ENCODE data around the gene C1orf174. TPM values are rescaled to one million over a fixed set of nuclear protein-coding genes. Genes with fewer than 3 reads are reported as not detected.

The C1orf174 gene
- total RNA-seq, 1 donor from 2014 or later: 36.8 TPM

DNA sequence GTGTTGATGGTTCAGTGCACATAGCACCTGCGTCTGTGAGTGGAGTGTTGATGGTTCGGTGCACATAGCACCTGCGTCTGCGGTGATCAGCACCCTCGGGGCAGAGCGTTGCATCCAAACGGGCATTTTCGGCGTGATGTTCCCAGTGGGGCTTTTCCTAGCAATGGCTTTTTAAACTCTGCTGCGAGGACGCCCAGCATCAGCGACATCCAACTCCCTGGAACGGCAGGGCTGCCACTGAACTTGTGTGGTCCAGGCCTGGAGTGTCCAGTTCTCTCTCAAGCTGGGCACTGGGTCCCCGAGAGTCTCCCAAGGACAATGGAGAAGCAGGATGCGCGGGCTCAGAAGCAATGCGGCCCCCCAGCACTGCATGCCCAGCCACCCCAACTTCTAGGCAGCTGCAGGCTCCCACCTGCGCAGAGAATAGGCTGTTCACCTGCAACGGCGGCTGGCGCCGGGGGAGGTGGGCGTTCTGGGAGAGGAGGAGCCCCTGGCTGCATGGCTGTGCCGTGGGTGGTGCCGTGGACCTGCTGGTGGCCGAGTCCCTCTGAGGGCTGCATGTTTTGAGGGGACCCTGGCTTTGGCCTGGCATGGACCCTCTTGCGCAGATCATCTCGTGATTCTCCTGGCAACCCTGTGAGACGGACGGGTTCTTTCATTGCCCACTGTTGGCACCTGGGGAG, 10.1 kb upstream of the C1orf174 start:
- Mint-ChIP-seq H3K27ac (ENCODE audit: unreplicated experiment) (no peak overlapping the region), H3K36me3 (ENCODE audit: low read depth) (no peaks in the 10 kb centered on the region), H3K9me3 (no peaks in the 10 kb centered on the region), H3K4me1 (peaks cover 20% of the 10 kb centered on the region), H3K27me3 (ENCODE audit: low read depth) (peaks cover 21% of the 10 kb centered on the region), H3K4me3 (no peak overlapping the region)
- DNase-seq (ENCODE audit: low read depth, low spot score): no peak
- no peak for TF ChIP-seq CTCF (conservative IDR thresholded peaks at IDR 0.05)

DNA sequence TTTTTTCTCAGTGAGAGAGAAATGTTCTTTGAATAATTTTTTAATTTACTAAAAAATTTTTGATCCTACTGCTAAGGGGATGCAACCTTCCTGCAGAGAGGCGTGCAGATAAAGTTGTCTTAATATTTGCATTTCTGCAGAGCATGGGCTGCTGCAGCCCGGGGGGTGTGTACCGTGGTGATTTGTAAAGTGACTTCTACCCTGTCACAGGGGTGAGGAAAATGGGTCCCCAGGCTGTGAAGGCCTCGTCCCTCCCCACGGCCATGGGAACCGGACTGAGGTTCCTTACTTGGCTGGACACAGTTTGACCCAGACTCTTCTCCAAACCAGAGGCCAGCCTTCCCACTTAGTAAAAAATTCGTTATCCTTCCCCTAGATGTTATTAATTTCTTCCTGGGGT, 9.5 kb upstream of the C1orf174 start:
- H3K4me3 Mint-ChIP-seq: no peak overlapping the region
- H3K27ac Mint-ChIP-seq (ENCODE audit: unreplicated experiment): no peak overlapping the region
- no peaks in the 10 kb centered on the region for H3K36me3 Mint-ChIP-seq (ENCODE audit: low read depth)
- no peak for DNase-seq (ENCODE audit: low read depth, low spot score)
- peaks cover 21% of the 10 kb centered on the region for H3K27me3 Mint-ChIP-seq (ENCODE audit: low read depth)
- H3K4me1 Mint-ChIP-seq: peaks cover 20% of the 10 kb centered on the region
- no peak for TF ChIP-seq CTCF (conservative IDR thresholded peaks at IDR 0.05)
- H3K9me3 Mint-ChIP-seq: no peaks in the 10 kb centered on the region

DNA sequence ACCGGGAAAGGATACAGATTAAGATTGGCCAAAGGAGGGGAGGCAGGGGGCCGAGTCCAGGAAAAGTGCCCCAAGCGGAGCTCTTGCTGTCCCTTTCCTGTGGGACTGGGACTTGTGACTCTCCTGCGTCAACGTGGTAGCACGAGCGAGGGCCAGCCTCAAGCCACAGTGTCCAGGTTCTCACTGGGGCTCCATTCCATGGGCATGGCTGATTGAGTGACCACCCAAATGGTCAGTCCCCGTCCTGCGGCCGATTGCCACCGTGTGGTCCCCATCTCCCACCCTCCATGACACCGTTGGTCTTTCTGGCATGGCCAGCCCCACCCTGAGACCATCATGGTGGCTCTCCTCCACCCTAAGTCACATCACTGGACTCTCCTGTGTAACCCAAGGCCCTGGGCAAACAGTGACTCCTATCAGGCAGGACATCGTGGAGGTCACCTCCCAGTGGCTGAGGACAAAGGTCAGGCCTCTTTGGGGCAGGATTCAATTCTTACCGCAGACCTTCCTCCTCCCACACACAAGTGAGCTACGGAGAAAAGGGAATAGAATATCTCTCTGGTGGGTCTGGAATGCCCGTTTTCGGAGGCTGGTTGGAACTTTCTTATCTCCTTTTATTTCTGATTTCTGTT, 8.9 kb upstream of the C1orf174 start:
- DNase-seq (ENCODE audit: low read depth, low spot score): no peak
- H3K27me3 Mint-ChIP-seq (ENCODE audit: low read depth): peaks cover 21% of the 10 kb centered on the region
- no peak for TF ChIP-seq CTCF (conservative IDR thresholded peaks at IDR 0.05)
- no peaks in the 10 kb centered on the region for H3K9me3 Mint-ChIP-seq
- H3K36me3 Mint-ChIP-seq (ENCODE audit: low read depth): no peaks in the 10 kb centered on the region
- no peak overlapping the region for H3K4me3 Mint-ChIP-seq
- H3K4me1 Mint-ChIP-seq: peaks cover 20% of the 10 kb centered on the region
- no peak overlapping the region for H3K27ac Mint-ChIP-seq (ENCODE audit: unreplicated experiment)

DNA sequence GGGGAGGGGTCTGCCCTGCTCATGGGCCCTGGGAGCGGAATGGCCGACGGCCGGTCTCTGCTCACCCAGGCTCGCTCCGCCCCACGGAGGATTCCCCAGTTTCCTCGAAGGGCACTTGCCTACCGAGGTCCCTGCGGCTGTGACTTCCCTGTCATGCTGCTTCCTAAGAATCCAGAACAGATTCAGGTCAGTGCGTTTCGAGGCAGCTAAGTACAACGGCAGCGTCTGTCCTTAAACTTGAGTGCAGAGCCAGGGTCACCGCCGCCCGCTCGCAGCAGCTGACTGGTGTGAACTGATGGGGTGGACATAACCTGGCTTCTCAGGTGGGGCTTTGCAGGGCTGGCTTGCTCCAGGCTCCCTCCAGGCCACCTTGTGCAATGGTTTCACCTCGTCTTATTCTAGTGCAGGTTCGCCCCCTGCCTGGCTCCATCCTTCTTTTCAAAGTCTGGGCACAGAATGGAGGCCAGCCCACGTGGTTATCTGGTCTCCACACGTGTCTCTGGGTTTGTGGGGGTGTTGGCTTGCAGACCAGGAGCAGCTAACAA, 7.6 kb upstream of the C1orf174 start:
- no peak overlapping the region for H3K27ac Mint-ChIP-seq (ENCODE audit: unreplicated experiment)
- no peak overlapping the region for H3K4me3 Mint-ChIP-seq
- no peaks in the 10 kb centered on the region for H3K9me3 Mint-ChIP-seq
- H3K27me3 Mint-ChIP-seq (ENCODE audit: low read depth): peaks cover 21% of the 10 kb centered on the region
- DNase-seq (ENCODE audit: low read depth, low spot score): no peak
- peaks cover 24% of the 10 kb centered on the region for H3K4me1 Mint-ChIP-seq
- no peak for TF ChIP-seq CTCF (conservative IDR thresholded peaks at IDR 0.05)
- no peaks in the 10 kb centered on the region for H3K36me3 Mint-ChIP-seq (ENCODE audit: low read depth)

- Mint-ChIP-seq H3K36me3 (ENCODE audit: low read depth) (no peaks in the 10 kb centered on the region), H3K4me1 (peaks cover 24% of the 10 kb centered on the region), H3K27ac (ENCODE audit: unreplicated experiment) (no peak overlapping the region), H3K4me3 (no peak overlapping the region), H3K9me3 (no peaks in the 10 kb centered on the region), H3K27me3 (ENCODE audit: low read depth) (peaks cover 21% of the 10 kb centered on the region)
- TF ChIP-seq CTCF (conservative IDR thresholded peaks at IDR 0.05): no peak
- no peak for DNase-seq (ENCODE audit: low read depth, low spot score)
These were observed 7.0 kb upstream of the C1orf174 start for GRCh38 chr1:3907031-3907534.
